ENCODE measurements around the gene HPDL. TPM values are rescaled to one million over a fixed set of nuclear protein-coding genes. Genes with fewer than 3 reads are reported as not detected.
A peak's percentile ranks its signal among the peaks of the same experiment; 100 is the strongest.

The HPDL gene
- total RNA-seq, 1 donor from 2014 or later: not detected

DNA sequence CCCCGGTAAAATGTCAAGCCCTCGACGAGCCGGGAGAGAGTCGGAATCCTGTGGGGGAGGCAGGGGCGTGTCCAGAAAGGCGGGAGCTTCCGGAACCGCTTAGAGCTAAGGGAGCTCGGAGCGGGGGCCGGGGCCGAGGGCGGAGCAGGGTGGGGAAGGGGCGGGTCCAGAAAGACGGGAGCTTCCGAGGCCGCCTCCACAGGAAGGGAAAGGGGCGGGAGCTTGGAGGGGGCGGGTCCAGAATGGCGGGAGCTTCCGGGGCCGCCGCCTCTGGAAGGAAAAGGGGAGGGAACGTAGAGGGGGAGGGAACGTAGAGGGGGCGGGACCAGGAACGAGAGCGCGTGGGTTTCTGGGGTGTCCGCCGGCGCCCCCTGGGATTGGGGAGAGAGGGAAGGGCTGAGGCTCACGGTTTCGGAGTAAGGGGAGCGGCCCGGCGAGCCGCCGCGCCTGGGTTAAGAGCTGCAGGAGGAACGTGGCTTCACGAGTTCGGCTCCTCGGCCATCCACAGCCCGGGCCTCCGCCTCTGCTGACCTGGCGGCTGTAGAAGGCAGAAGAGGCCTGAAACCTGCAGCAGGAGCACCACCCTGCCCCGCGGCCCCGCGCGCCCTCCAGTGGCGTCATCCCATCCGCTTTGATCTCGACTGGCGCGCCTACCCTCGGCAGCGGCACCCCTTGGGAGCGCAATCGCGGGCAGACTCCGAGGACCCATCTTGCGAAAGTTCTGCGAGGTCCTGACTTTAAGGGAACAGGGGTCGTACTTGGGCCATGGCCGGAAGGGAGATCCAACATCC, 23.0 kb upstream of the HPDL start:
- no peaks in the 10 kb centered on the region for H3K27me3 ChIP-seq (ENCODE audit: low read depth)
- DNase-seq (peak; percentile 99), ATAC-seq (peak; percentile 97)
- no peaks in the 10 kb centered on the region for H3K9me3 ChIP-seq
- no peaks in the 10 kb centered on the region for H3K36me3 ChIP-seq
- H3K4me3 ChIP-seq: peak overlapping the region; percentile 83
- peaks cover 16% of the 10 kb centered on the region for H3K4me1 ChIP-seq
- H3K27ac ChIP-seq: peak overlapping the region; percentile 95
- TF ChIP-seq, protein P1, sequence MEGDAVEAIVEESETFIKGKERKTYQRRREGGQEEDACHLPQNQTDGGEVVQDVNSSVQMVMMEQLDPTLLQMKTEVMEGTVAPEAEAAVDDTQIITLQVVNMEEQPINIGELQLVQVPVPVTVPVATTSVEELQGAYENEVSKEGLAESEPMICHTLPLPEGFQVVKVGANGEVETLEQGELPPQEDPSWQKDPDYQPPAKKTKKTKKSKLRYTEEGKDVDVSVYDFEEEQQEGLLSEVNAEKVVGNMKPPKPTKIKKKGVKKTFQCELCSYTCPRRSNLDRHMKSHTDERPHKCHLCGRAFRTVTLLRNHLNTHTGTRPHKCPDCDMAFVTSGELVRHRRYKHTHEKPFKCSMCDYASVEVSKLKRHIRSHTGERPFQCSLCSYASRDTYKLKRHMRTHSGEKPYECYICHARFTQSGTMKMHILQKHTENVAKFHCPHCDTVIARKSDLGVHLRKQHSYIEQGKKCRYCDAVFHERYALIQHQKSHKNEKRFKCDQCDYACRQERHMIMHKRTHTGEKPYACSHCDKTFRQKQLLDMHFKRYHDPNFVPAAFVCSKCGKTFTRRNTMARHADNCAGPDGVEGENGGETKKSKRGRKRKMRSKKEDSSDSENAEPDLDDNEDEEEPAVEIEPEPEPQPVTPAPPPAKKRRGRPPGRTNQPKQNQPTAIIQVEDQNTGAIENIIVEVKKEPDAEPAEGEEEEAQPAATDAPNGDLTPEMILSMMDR (IDR thresholded peaks at IDR 0.05): peak; percentile 73
- intact Hi-C loops (cut with DNase I): no loop called here

DNA sequence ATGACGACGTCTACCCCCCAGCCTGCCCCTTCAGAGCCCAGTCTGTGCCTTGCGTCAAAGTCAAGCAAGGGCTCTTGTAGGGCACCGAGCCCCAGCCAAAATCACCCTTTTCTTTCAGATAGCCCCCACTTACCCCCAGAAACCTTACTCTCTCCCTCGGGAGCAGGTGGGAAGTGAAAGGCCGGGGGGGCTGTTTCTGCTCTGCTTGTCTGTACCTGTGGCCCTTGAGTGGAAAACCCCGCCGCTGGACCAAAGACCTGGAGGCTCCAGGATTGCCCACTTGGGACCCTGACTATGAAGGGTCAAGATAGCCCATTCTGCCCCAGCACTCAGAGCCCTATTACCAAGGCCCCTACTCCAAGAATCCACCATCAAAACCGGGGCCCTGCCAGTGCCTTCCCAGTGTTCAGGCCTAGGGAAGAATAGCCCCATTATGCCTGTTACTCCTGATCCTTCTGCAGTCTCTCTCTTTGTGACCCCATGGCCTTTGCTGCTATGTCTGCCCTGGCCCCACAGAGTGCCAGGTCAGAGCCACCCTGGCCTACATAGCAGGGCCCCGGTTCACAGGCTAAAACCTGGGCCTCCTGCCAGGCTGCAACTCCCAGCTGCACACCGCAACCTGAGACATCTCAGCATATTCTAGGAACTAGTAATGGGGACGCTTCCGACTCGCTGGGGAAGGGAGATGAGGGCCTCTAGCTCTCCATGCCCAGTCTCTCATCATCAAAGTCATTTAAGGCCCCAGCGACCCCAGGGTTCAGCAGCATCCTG, 22.2 kb upstream of the HPDL start:
- DNase-seq: no peak
- intact Hi-C loops (cut with DNase I): no loop called here
- H3K27me3 ChIP-seq (ENCODE audit: low read depth): no peaks in the 10 kb centered on the region
- no peaks in the 10 kb centered on the region for H3K36me3 ChIP-seq
- H3K9me3 ChIP-seq: no peaks in the 10 kb centered on the region
- H3K4me1 ChIP-seq: peaks cover 16% of the 10 kb centered on the region
- ATAC-seq: no peak
- H3K27ac ChIP-seq: peak overlapping the region; percentile 95
- TF ChIP-seq, protein P1 (IDR thresholded peaks at IDR 0.05): no peak
- peak overlapping the region; percentile 83 for H3K4me3 ChIP-seq

DNA sequence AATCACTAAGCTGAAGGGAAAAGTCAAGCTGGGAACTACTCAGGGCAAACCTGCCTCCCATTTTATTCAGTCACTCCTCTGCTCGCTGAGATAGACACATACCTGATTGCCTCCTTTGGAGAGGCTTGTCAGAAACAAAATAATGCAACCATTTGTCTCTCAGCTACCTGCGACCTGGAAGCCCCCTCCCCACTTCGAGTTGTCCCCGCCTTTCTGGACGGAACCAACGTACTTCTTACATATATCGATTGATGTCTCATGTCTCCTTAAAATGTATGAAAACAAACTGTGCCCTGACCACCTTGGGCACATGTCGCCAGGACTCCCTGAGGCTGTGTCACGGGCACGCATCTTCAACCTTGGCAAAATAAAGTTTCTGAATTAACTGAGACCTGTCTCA, 21.5 kb upstream of the HPDL start:
- Histone ChIP-seq H3K4me1 (peaks cover 16% of the 10 kb centered on the region), H3K27ac (no peak overlapping the region), H3K4me3 (no peak overlapping the region), H3K9me3 (no peaks in the 10 kb centered on the region), H3K36me3 (no peaks in the 10 kb centered on the region), H3K27me3 (ENCODE audit: low read depth) (no peaks in the 10 kb centered on the region)
- TF ChIP-seq, protein P1 (IDR thresholded peaks at IDR 0.05): no peak
- DNase-seq (no peak), ATAC-seq (no peak)
- intact Hi-C loops (cut with DNase I): no loop called here

DNA sequence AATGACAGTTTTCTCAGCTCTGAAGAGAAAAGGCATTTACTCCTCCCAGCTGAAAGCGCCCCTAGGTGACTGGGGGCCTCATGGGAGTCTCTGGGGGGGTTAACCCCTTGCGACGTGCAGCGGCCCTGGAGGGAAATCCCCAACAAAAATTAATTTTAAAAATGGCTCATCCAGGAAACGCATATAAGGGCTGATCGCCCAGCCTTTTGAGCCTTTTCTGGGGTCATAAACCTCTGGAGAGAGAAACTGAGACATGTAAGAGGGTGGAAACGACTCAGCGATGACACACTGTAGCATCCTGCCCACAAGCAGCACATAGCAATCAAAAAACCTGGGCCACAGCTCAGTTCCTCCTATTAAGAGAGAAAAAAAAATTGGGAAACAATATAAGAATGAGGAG, 20.4 kb upstream of the HPDL start:
- H3K4me1 ChIP-seq: peaks cover 16% of the 10 kb centered on the region
- H3K27me3 ChIP-seq (ENCODE audit: low read depth): no peaks in the 10 kb centered on the region
- intact Hi-C loops (cut with DNase I): no loop called here
- DNase-seq: no peak
- no peaks in the 10 kb centered on the region for H3K36me3 ChIP-seq
- H3K27ac ChIP-seq: no peak overlapping the region
- no peaks in the 10 kb centered on the region for H3K9me3 ChIP-seq
- ATAC-seq: no peak
- TF ChIP-seq, protein P1 (IDR thresholded peaks at IDR 0.05): no peak
- no peak overlapping the region for H3K4me3 ChIP-seq

DNA sequence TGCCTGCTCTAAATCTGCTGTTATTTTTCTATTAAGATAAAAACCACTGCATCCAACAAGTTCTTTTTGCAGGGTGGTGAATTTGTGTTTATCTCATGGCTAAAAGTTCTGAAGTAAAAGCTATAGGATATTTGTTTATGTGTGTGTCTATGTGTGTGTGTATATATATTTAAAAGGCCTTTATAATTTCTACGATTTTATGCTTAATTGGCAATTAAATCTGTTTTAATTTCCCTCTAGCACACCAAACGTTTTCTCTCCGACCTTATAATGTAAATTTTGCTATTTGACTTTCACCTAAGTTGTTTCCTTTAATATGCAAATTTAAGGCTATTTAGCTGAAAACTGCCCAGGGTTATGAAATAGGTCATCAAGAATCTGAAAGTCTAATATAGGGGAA, 19.8 kb upstream of the HPDL start:
- TF ChIP-seq, protein P1 (IDR thresholded peaks at IDR 0.05): no peak
- no peak overlapping the region for H3K4me3 ChIP-seq
- H3K4me1 ChIP-seq: peaks cover 16% of the 10 kb centered on the region
- ATAC-seq (no peak), DNase-seq (no peak)
- no peaks in the 10 kb centered on the region for H3K36me3 ChIP-seq
- no peaks in the 10 kb centered on the region for H3K27me3 ChIP-seq (ENCODE audit: low read depth)
- H3K27ac ChIP-seq: no peak overlapping the region
- H3K9me3 ChIP-seq: no peaks in the 10 kb centered on the region
- intact Hi-C loops (cut with DNase I): no loop called here

Data from lower lobe of right lung (tissue), 2 donors.